Parathyroid adenoma (tissue), 2 donors: ENCODE data around the gene KANSL1.

Experiments
- H2AFZ ChIP-seq: fragments of 300-600 bp; sonication (generic); one replicate; pipeline ENCODE4 v1.7.0; 2017; ENCODE audit warnings: antibody characterized with exemption, mild to moderate bottlenecking
- H3K27ac ChIP-seq: fragments of 300-600 bp; sonication (generic); one replicate; pipeline ENCODE4 v1.7.0; 2017
- H3K27me3 ChIP-seq: fragments of 300-600 bp; sonication (generic); one replicate; pipeline ENCODE4 v1.7.0; 2017; ENCODE audit warnings: low read length; ENCODE audit not compliant: control insufficient read depth, insufficient read depth
- H3K36me3 ChIP-seq: fragments of 300-600 bp; sonication (generic); one replicate; pipeline ENCODE4 v1.7.0; 2017; ENCODE audit warnings: low read length; ENCODE audit not compliant: control insufficient read depth, insufficient read depth
- H3K4me1 ChIP-seq: fragments of 300-600 bp; sonication (generic); one replicate; pipeline ENCODE4 v1.7.0; 2017; ENCODE audit warnings: control low read depth
- H3K4me2 ChIP-seq: fragments of 300-600 bp; sonication (generic); one replicate; pipeline ENCODE4 v1.7.0; 2017; ENCODE audit warnings: low read length
- H3K4me3 ChIP-seq: fragments of 300-600 bp; sonication (generic); one replicate; pipeline ENCODE4 v1.7.0; 2017; ENCODE audit warnings: low read depth, low read length
- H3K79me2 ChIP-seq: fragments of 300-600 bp; sonication (generic); one replicate; pipeline ENCODE4 v1.7.0; 2017; ENCODE audit warnings: control low read depth
- H3K9ac ChIP-seq: fragments of 300-600 bp; sonication (generic); one replicate; pipeline ENCODE4 v1.7.0; 2017; ENCODE audit warnings: mild to moderate bottlenecking
- H3K9me3 ChIP-seq: fragments of 300-600 bp; sonication (generic); one replicate; pipeline ENCODE4 v1.7.0; 2017; ENCODE audit warnings: low read length; ENCODE audit not compliant: control insufficient read depth
- TF ChIP-seq, protein P1 (sequence below): fragments of 300-600 bp; sonication (generic); IDR thresholded peaks from one replicate; pipeline ENCODE4 v1.7.0; 2017; ENCODE audit warnings: antibody characterized with exemption, mild to moderate bottlenecking
- donor health status: primary hyperparathyroidism.

The KANSL1 gene

GRCh38 chr17:46127524-46127923 is 65.7 kb downstream of the KANSL1 start:
- no peak overlapping the region for H3K27ac ChIP-seq
- peaks cover 11% of the 10 kb centered on the region for H3K4me1 ChIP-seq
- peaks cover 80% of the 10 kb centered on the region for H3K79me2 ChIP-seq
- TF ChIP-seq, protein P1, sequence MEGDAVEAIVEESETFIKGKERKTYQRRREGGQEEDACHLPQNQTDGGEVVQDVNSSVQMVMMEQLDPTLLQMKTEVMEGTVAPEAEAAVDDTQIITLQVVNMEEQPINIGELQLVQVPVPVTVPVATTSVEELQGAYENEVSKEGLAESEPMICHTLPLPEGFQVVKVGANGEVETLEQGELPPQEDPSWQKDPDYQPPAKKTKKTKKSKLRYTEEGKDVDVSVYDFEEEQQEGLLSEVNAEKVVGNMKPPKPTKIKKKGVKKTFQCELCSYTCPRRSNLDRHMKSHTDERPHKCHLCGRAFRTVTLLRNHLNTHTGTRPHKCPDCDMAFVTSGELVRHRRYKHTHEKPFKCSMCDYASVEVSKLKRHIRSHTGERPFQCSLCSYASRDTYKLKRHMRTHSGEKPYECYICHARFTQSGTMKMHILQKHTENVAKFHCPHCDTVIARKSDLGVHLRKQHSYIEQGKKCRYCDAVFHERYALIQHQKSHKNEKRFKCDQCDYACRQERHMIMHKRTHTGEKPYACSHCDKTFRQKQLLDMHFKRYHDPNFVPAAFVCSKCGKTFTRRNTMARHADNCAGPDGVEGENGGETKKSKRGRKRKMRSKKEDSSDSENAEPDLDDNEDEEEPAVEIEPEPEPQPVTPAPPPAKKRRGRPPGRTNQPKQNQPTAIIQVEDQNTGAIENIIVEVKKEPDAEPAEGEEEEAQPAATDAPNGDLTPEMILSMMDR = no peak
- H3K4me3 ChIP-seq = no peak overlapping the region
- no peak overlapping the region for H3K4me2 ChIP-seq
- H3K9me3 ChIP-seq = no peaks in the 10 kb centered on the region
- H2AFZ ChIP-seq = no peak overlapping the region
- H3K9ac ChIP-seq = no peak overlapping the region
- H3K27me3 ChIP-seq = no peaks in the 10 kb centered on the region
- no peaks in the 10 kb centered on the region for H3K36me3 ChIP-seq

GRCh38 chr17:46126840-46127239 is 66.4 kb downstream of the KANSL1 start:
- H3K27me3 ChIP-seq = no peaks in the 10 kb centered on the region
- TF ChIP-seq, protein P1 = no peak
- H3K79me2 ChIP-seq = peaks cover 78% of the 10 kb centered on the region
- no peaks in the 10 kb centered on the region for H3K36me3 ChIP-seq
- peaks cover 15% of the 10 kb centered on the region for H3K4me1 ChIP-seq
- no peaks in the 10 kb centered on the region for H3K9me3 ChIP-seq
- H3K4me3 ChIP-seq = no peak overlapping the region
- H2AFZ ChIP-seq = no peak overlapping the region
- H3K9ac ChIP-seq = no peak overlapping the region
- no peak overlapping the region for H3K4me2 ChIP-seq
- H3K27ac ChIP-seq = no peak overlapping the region

- Histone ChIP-seq H3K36me3 (no peaks in the 10 kb centered on the region), H3K4me1 (peaks cover 15% of the 10 kb centered on the region), H3K27ac (no peak overlapping the region), H3K4me2 (no peak overlapping the region), H3K9me3 (no peaks in the 10 kb centered on the region), H2AFZ (no peak overlapping the region), H3K4me3 (no peak overlapping the region), H3K27me3 (no peaks in the 10 kb centered on the region), H3K9ac (no peak overlapping the region), H3K79me2 (peaks cover 82% of the 10 kb centered on the region)
- TF ChIP-seq, protein P1 = no peak
These were observed 67.4 kb downstream of the KANSL1 start for GRCh38 chr17:46125831-46126230.

DNA sequence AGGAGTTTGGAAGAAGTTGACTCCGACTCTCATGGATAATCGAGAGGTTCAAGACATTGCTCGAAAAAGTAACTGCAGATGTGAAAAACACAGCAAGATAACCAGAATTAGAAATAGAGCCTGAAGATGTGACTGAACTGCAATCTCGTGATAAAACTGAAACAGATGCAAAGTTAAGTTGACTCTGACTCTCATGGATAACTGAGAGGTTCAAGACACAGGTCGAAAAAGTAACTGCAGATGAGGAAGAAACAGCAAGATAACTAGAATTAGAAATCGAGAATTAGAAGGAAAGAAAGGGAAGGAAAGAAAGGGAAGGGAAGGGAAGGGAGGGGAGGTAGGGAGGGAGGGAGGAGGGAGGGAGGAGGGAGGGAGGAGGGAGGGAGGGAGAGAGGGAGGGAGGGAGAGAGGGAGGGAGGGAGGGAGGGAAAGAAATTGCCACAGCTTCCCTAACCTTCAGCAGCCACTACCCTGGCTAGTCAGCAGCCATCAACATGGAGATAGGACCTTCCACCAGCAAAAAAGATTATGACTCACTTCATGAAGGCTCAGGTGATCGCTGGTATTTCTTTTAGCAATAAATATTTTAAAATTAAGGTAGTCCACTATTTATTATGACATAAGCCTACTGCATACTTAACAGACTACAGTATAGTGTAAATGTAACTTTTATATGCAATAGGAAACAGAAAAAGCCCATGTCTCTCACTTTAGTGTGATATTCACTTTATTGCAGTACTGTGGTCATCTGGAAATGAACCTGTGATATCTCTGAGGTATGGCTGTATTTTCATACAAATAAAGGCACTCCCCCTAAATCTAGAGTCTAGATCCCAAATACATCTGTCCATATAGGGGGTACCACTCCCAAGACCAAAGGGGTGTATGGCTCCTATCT is 68.3 kb downstream of the KANSL1 start:
- no peak overlapping the region for H3K4me2 ChIP-seq
- TF ChIP-seq, protein P1 = no peak
- peaks cover 9% of the 10 kb centered on the region for H3K4me1 ChIP-seq
- H3K4me3 ChIP-seq = no peak overlapping the region
- no peak overlapping the region for H3K9ac ChIP-seq
- H3K9me3 ChIP-seq = no peaks in the 10 kb centered on the region
- H3K79me2 ChIP-seq = peaks cover 83% of the 10 kb centered on the region
- no peak overlapping the region for H3K27ac ChIP-seq
- H3K36me3 ChIP-seq = no peaks in the 10 kb centered on the region
- no peaks in the 10 kb centered on the region for H3K27me3 ChIP-seq
- no peak overlapping the region for H2AFZ ChIP-seq

GRCh38 chr17:46123607-46124006 is 69.6 kb downstream of the KANSL1 start:
- H3K4me2 ChIP-seq = no peak overlapping the region
- H3K79me2 ChIP-seq = peaks cover 81% of the 10 kb centered on the region
- H3K36me3 ChIP-seq = no peaks in the 10 kb centered on the region
- H3K27ac ChIP-seq = no peak overlapping the region
- TF ChIP-seq, protein P1 = no peak
- H3K4me1 ChIP-seq = peaks cover 13% of the 10 kb centered on the region
- no peaks in the 10 kb centered on the region for H3K9me3 ChIP-seq
- no peak overlapping the region for H2AFZ ChIP-seq
- no peaks in the 10 kb centered on the region for H3K27me3 ChIP-seq
- H3K4me3 ChIP-seq = no peak overlapping the region
- no peak overlapping the region for H3K9ac ChIP-seq
